NCI-H1048 (cell line): ENCODE data around the gene CCDC136.

Experiments used
- DNase-seq: peaks from one replicate; lab custom pipeline; 2025; lab: John Stamatoyannopoulos, UW

CCDC136 gene

DNA sequence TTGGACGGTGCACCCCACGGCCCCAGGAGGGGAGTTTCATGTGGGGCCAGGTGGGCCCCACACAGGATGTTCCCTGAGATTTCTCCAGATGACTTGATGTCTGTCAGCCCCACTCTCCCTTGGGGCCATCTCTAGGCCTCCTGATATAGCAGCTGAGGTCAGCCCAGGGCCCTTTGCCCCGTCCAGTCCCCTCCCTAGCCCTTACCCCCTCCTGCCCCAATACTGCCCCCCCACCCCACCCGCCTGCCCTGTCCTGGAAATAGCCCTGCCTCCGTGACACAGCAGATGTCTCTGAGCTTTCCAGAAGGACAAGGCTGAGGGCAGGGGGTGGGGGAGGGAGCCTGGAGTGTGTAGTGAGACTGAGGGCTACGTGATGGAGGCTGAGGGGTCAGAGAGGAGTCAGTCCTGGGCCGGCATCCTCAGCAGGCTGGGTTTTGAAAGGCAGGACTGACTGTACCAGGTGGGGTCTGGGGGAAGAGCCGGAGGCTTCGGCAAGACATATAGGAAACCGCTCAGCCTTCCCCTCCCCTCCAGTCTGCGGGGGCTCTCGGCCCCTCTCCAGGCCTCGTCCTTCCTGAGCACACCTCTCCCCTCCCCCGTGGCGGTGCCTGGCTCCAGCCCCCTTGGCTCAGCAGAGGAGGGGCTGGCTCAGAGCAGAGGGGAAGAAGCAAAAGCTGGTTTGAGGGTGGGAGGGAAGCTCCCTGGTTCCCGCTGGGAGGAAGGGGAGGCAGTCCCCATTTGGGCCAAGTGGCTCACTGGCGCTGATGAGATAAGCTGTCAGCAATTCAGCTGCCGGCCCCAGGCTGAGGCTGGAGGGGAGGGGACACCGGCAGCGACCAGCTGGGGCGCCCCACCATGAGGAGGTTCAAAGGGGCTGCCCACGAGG, 40.5 kb downstream of the CCDC136 start:
- DNase-seq, result no peak

- DNase-seq, result no peak
Observed at GRCh38 chr7:128832880-128833147, 41.0 kb downstream of the CCDC136 start.

GRCh38 chr7:128833148-128833945, 41.6 kb downstream of the CCDC136 start:
- DNase-seq, result no peak

DNA sequence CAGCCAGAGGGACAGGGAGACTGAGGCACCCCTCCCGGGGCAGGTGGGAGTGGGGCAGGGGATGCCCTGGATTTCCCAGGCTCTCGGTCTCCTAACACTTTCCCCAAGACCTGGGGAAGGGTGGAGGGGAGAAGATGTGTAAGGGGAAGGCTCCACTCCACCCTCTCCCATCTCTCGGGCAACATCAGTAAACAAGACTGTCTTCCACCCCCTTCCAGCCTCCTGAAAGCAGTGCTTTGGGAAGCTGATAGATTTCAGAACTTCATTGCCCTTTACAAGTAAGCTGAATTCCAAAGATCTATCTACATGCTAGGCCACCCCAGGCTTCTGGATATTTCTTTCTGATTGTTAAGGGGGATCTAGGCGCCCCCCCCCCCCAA, 42.2 kb downstream of the CCDC136 start:
- DNase-seq, result no peak

DNA sequence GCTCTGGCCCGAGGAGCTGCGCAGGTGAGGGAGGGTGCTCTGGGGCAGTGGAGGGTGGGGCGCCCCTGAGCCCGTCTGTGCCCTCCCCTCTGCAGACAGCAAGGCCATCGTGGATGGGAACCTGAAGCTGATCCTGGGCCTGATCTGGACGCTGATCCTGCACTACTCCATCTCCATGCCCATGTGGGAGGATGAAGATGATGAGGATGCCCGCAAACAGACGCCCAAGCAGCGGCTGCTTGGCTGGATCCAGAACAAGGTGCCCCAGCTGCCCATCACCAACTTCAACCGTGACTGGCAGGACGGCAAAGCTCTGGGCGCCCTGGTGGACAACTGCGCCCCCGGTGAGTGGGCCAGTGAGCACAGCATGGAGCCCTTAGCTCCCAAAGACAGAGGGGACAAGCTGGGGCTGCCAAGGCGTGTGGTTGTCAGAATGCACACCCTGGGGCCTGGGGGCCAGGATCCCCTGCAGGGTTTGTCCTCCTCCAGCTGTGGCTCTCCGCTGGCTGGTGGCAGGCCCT, 43.5 kb downstream of the CCDC136 start:
- DNase-seq, result no peak

DNA sequence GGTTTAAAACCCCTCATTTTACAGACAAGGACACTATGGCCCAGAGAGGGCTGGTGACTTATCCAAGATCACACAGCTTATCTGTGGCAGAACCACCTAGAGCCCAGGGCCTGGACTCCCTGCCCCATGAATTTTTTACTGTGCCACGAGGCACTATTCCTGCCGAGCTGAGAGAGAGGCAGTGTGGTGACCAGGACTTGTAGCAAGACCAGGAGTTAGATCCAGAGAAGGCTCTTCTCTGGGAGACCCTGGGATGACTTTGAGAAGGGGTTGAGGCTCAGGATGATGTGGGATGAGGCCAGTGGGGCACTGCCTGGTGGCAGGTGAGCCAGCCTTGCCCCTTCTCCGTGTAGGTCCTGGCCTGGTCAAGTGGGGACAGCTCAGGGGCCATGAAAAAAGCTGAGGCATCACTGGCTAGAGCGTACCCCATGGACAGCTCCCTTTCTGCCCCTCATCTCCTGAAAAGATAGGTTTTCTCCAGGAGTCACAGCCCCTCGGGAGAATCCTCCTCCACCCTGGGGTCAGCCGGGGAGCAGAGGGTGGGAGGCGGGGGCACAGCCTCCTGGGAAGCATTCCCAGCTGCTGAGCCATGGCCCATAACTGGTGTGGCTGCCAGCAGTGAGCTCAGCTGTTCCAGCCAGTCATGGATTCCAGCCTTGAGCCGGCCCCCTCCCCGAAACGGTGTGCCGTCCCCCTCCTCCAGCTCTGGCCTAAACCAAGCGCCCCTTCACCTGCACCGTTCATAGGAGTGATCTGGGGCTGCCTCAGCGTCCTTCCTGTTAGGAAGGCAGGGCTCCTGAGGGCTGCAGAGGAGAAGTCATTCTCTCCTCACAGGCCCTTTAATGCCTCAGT, 44.2 kb downstream of the CCDC136 start:
- no peak for DNase-seq

DNA sequence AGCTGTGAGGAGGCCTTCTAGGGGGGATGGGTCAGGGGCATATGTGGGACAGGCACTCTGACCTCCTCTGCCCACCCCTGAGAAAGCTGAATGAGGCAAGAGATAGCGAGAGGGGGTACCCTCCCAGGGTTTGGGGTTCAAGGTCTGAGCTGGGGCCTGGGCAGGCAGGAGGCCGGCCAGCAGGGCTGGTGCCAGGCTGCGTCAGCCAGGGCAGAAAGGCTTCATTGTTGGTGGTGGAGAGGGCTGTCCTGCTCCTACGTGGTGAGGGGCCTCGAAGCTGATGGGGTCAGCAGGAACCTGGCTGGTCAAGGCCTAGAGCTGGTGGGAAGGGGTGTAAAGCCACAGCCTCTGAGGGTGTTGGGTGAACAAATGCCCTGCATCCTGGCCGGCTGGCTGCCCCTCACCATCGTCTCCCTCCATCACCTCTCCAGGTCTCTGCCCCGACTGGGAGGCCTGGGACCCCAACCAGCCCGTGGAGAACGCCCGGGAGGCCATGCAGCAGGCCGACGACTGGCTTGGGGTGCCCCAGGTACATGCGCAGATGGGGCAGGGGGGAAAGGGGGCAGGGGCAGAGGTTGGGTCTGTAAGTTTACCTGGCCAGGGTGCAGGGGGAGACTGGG, 45.1 kb downstream of the CCDC136 start:
- DNase-seq, result no peak

- DNase-seq, result no peak
Observed at GRCh38 chr7:128837521-128837921, 45.8 kb downstream of the CCDC136 start.

DNA sequence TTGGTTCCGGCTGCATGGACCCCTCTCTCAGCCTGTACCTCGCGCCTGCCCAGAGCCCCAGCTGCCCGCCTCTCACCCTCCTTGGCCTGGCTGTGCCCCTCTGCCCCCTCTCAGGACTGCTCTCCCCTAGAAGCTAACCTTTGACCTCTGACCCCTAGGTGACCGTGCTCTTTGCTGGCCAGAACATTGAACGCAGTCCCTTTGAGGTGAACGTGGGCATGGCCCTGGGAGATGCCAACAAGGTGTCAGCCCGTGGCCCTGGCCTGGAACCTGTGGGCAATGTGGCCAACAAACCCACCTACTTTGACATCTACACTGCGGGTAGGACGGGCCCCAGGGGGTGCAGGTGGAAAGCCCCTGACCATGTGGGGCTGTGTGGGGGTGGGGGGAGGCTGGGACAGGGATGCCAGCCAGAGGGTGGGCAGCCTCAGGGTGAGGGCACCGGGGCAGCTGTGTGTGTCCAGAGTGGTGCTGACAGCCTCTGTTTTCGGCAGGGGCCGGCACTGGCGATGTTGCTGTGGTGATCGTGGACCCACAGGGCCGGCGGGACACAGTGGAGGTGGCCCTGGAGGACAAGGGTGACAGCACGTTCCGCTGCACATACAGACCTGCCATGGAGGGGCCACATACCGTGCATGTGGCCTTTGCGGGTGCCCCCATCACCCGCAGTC, 46.5 kb downstream of the CCDC136 start:
- DNase-seq, result no peak

DNA sequence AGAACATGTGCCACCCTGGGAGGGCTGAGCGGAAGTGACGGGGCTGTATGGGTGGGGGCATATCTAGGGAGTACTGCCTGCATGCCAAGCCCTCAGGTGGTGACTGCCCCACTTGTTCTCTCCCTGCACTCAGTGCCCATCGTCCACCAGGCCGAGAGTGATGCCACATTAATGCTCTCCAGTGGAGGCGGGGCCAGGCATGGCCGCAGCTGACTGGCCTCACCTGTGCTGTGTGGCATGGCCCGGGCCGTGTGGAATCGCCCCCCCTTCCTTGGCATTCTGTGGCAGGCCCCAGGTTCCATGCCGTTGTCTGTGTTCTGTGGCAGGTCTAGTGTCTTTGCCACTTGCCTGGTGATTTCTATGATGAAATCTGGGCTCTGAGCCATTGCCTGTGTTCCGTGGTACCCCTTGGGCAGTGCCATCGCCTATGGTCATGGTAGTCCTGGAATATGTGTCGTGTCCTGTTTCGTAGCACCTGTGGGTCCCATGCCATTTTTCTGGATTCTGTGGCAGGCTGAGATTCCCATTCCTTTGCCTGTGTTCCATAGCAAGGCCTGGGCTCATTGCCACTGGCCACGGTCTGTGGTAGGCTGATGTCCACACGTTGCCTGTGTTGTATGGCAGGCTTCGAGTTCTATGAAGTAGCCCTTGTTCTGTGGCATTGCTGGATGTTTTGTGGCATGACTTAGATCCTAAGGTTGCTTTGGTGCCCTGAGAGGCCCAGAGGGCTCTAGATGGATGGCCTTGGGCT, 47.4 kb downstream of the CCDC136 start:
- DNase-seq, result no peak

DNA sequence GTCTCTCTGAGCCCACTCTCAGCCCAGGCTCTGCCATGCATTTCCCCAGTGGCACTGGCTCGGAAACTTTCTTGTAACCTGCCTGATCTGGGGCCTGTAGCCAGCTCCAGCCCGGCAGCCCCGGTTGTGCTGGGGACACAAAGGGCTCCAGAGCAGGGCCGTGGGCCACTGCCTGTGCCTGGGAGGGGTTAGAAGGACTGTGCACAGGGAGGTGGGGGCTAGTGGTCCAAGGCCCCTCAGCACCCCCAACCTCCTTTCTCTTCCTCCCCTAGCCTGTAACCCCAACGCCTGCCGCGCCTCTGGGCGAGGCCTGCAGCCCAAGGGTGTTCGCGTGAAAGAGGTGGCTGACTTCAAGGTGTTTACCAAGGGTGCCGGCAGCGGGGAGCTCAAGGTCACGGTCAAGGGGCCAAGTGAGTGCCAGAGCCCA, 48.0 kb downstream of the CCDC136 start:
- DNase-seq, result no peak

DNA sequence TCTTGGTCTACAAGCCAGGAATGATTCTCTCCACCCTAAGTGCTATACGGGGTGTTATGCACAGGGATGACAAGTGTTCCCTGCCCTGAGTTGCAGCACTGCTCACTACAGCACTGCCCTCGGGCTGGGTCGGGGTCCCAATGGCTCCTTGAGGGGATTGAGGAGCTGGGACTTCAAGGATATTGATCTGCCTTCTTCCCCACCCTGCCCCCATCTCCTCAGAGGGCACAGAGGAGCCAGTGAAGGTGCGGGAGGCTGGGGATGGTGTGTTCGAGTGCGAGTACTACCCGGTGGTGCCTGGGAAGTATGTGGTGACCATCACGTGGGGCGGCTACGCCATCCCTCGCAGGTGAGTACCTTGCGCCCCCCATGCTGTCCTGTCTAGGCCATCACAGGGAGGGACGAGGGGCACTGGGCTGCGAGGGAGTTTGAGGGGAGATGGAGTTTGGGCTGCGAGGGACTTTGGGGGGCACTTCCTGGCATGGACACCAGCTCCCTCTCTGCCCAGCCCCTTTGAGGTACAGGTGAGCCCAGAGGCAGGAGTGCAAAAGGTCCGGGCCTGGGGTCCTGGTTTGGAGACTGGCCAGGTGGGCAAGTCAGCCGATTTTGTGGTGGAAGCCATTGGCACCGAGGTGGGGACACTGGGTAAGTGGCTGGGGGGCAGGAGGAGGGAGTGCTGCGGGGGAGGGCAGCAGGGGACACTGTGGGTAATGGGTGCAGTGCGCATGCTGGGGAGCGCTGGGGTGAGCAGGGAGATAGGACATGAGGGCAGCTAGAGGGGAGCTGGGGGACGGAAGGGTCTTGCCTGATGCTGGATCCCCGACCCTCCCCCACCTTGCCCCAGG, 48.8 kb downstream of the CCDC136 start:
- DNase-seq, result no peak

DNA sequence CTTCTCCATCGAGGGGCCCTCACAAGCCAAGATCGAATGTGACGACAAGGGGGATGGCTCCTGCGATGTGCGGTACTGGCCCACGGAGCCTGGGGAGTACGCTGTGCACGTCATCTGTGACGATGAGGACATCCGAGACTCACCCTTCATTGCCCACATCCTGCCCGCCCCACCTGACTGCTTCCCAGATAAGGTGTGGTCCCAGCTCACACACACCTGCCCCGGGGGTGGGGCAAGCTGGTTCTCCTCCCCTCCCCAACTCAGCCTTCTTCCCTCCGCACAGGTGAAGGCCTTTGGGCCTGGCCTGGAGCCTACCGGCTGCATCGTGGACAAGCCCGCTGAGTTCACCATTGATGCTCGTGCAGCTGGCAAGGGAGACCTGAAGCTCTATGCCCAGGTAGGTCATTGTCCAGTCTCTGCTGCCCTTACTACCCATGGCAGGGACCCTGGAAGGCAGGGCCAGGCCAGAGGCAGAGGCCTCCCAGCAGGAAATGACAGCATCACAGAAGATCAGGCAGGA, 49.5 kb downstream of the CCDC136 start:
- DNase-seq, result no peak

DNA sequence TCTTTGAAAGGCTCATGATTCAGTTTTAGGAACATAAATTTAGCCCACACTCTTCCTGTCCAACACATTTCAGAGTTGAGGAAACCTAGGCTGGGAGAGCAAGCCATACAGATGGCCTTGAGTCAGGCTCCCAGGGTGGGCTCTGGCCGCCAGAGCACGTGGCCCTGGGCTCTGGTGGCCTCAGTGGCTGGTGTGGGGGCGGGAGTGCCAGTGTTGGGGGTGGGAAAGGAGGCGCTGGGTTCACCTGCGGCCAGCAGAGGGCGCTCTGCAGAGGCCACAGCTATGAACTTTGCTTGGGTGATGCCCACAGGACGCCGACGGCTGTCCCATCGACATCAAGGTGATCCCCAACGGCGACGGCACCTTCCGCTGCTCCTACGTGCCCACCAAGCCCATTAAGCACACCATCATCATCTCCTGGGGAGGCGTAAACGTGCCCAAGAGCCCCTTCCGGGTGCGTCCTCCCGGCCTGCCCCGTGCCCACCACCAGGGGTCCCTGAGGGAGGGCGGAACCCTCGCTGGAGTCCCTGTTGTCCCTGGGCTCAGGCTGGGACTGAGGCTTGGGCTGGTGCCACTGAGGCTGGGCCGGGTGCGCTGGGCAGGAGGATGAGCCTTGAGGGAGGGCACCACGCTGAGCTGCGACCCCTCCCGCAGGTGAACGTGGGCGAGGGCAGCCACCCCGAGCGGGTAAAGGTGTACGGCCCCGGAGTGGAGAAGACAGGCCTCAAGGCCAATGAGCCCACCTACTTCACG, 50.3 kb downstream of the CCDC136 start:
- no peak for DNase-seq

DNA sequence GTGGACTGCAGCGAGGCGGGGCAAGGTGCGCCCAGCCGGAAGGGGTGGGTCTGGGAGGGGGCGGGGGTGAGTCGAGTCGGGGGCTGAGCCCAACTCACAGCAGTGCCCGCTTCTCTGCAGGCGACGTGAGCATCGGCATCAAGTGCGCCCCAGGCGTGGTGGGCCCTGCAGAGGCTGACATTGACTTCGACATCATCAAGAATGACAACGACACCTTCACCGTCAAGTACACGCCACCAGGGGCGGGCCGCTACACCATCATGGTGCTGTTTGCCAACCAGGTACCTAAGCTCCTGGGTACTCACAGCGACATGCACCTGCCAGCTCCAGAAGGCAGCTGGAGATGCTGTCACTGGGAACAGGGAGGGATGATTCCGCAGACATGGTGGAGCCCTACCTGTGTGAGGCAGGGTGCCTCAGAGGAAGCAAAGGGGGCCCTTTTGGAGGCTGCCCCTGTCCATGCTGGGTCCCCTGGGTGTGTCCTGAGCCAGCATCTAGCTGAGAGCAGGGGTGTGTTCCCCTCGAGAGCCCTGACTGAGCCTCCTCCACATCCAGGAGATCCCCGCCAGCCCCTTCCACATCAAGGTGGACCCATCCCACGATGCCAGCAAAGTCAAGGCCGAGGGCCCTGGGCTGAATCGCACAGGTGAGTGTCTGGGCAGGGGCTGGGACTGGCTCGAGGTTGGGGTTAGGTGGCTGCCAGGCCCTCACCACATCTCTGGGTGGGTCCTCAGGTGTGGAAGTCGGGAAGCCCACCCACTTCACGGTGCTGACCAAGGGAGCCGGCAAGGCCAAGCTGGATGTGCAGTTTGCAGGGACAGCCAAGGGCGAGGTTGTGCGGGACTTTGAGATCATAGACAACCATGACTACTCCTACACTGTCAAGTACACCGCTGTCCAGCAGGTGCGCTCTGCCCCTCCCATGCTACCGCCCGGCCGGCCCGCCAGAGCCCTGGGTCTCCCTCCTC, 51.2 kb downstream of the CCDC136 start:
- no peak for DNase-seq

GRCh38 chr7:128843938-128844621, 52.3 kb downstream of the CCDC136 start:
- no peak for DNase-seq

GRCh38 chr7:128844777-128845311, 53.1 kb downstream of the CCDC136 start:
- DNase-seq, result no peak
